SU-DHL-6 (cell line): ENCODE measurements around the gene SLC7A10.

Source experiments
- EZH2phosphoT487 ChIP-seq: fragments of 200-600 bp; sonication (generic), shearing (Covaris generic); conservative IDR thresholded peaks from 2 replicates; pipeline ENCODE4 v1.6.1; 2018; ENCODE audit warnings: mild to moderate bottlenecking, antibody characterized with exemption, low read length, moderate library complexity, mixed read lengths
- TF ChIP-seq, protein P1 (sequence below): fragments of 200-600 bp; sonication (generic); IDR thresholded peaks from one replicate; pipeline ENCODE4 v1.5.1; 2017; ENCODE audit warnings: antibody characterized with exemption, mild to moderate bottlenecking, low read length, moderate library complexity; ENCODE audit not compliant: insufficient read depth, poor library complexity, severe bottlenecking

DNA sequence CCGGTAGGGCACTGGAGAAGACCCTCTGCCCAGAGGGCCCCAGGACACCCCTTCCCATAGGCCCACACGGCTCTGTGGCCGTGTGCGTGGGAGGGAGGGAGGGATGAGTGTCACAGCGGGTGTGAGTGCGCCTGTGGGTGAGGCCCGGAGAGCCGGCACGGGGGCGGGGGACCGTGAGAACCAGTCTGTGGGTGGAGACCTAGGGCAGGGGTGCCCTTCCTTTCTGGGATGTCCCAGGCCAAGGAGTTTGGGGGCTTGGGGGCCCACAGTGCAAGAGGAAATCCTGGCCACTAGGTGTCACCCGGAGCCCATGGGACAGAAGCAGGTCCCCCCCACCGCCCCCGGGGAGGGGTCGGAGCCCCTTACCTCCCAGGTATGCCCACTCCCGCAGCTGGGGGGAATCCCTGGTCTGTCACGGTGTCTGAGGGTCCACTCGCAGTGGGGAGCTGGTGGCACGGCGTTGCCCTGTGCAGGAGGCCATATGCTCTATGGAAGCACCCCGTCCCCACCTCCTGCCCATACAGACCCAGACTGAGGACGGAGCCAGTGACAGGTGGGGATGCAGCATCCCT, 16.0 kb upstream of the SLC7A10 start:
- TF ChIP-seq, protein P1, sequence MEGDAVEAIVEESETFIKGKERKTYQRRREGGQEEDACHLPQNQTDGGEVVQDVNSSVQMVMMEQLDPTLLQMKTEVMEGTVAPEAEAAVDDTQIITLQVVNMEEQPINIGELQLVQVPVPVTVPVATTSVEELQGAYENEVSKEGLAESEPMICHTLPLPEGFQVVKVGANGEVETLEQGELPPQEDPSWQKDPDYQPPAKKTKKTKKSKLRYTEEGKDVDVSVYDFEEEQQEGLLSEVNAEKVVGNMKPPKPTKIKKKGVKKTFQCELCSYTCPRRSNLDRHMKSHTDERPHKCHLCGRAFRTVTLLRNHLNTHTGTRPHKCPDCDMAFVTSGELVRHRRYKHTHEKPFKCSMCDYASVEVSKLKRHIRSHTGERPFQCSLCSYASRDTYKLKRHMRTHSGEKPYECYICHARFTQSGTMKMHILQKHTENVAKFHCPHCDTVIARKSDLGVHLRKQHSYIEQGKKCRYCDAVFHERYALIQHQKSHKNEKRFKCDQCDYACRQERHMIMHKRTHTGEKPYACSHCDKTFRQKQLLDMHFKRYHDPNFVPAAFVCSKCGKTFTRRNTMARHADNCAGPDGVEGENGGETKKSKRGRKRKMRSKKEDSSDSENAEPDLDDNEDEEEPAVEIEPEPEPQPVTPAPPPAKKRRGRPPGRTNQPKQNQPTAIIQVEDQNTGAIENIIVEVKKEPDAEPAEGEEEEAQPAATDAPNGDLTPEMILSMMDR: peak; percentile 60
- no peak for TF ChIP-seq EZH2phosphoT487
